ENCODE measurements around the gene ACSBG1. TPM values are rescaled to one million over a fixed set of nuclear protein-coding genes. Genes with fewer than 3 reads are reported as not detected.

Gene ACSBG1
- total and polyA plus RNA-seq, 4 donors, result 0.47 to 7.9 (median 2.5) TPM

GRCh38 chr15:78257681-78258080 is 23.3 kb upstream of the ACSBG1 start:
- no peaks in the 10 kb centered on the region for H3K27me3 ChIP-seq (ENCODE audit: control insufficient read depth in 3 of 3, insufficient read depth in 3 of 3, low read length in 2 of 3)
- no peak overlapping the region for H3K9ac ChIP-seq (ENCODE audit: insufficient read depth in 1 of 2, low read length in 2 of 2)

GRCh38 chr15:78256044-78256437 is 21.7 kb upstream of the ACSBG1 start:
- no peak for TF ChIP-seq CTCF (IDR thresholded peaks at IDR 0.05; ENCODE audit: control extremely low read depth, extremely low read depth)

More at GRCh38 chr15:78257681-78258080, 23.3 kb upstream of the ACSBG1 start:
- no peak for DNase-seq
- no peak for ATAC-seq (ENCODE audit: insufficient read depth, low FRiP score)
- WGBS, 2 donors, result 83% methylated on average over 3 of the region's 3 CpGs
- Histone ChIP-seq H3K4me1 (ENCODE audit: control insufficient read depth in 5 of 5, insufficient read depth in 5 of 5, low read length in 5 of 5) (no peaks in the 10 kb centered on the region), H3K9me3 (ENCODE audit: control insufficient read depth in 4 of 4, insufficient read depth in 3 of 4, low read length in 3 of 4) (no peaks in the 10 kb centered on the region), H3K27ac (ENCODE audit: low read depth in 1 of 2, low read length in 1 of 2) (no peak overlapping the region), H3K36me3 (ENCODE audit: control insufficient read depth in 4 of 4, insufficient read depth in 4 of 4, low read length in 4 of 4) (no peaks in the 10 kb centered on the region), H3K4me3 (no peak overlapping the region)
- TF ChIP-seq CTCF (IDR thresholded peaks at IDR 0.05; ENCODE audit: control extremely low read depth, extremely low read depth), result no peak

GRCh38 chr15:78255421-78256043 is 21.2 kb upstream of the ACSBG1 start:
- 95 to 96% methylated on average over 1 of the region's 1 CpG for WGBS, 2 donors

More at GRCh38 chr15:78256044-78256437, 21.7 kb upstream of the ACSBG1 start:
- no peak overlapping the region for H3K4me3 ChIP-seq
- no peaks in the 10 kb centered on the region for H3K27me3 ChIP-seq (ENCODE audit: control insufficient read depth in 3 of 3, insufficient read depth in 3 of 3, low read length in 2 of 3)
- H3K27ac ChIP-seq (ENCODE audit: low read depth in 1 of 2, low read length in 1 of 2), result no peak overlapping the region
- H3K9ac ChIP-seq (ENCODE audit: insufficient read depth in 1 of 2, low read length in 2 of 2), result no peak overlapping the region
- WGBS, 2 donors, result 88 to 93% methylated on average over 3 of the region's 3 CpGs
- no peaks in the 10 kb centered on the region for H3K9me3 ChIP-seq (ENCODE audit: control insufficient read depth in 4 of 4, insufficient read depth in 3 of 4, low read length in 3 of 4)
- DNase-seq (no peak), ATAC-seq (ENCODE audit: insufficient read depth, low FRiP score) (no peak)
- H3K4me1 ChIP-seq (ENCODE audit: control insufficient read depth in 5 of 5, insufficient read depth in 5 of 5, low read length in 5 of 5), result no peaks in the 10 kb centered on the region
- no peaks in the 10 kb centered on the region for H3K36me3 ChIP-seq (ENCODE audit: control insufficient read depth in 4 of 4, insufficient read depth in 4 of 4, low read length in 4 of 4)

More at GRCh38 chr15:78255421-78256043, 21.2 kb upstream of the ACSBG1 start:
- no peak overlapping the region for H3K9ac ChIP-seq (ENCODE audit: insufficient read depth in 1 of 2, low read length in 2 of 2)
- no peak overlapping the region for H3K4me3 ChIP-seq
- no peaks in the 10 kb centered on the region for H3K9me3 ChIP-seq (ENCODE audit: control insufficient read depth in 4 of 4, insufficient read depth in 3 of 4, low read length in 3 of 4)
- H3K36me3 ChIP-seq (ENCODE audit: control insufficient read depth in 4 of 4, insufficient read depth in 4 of 4, low read length in 4 of 4), result no peaks in the 10 kb centered on the region
- no peak overlapping the region for H3K27ac ChIP-seq (ENCODE audit: low read depth in 1 of 2, low read length in 1 of 2)
- DNase-seq (no peak), ATAC-seq (ENCODE audit: insufficient read depth, low FRiP score) (no peak)
- no peaks in the 10 kb centered on the region for H3K27me3 ChIP-seq (ENCODE audit: control insufficient read depth in 3 of 3, insufficient read depth in 3 of 3, low read length in 2 of 3)
- no peak for TF ChIP-seq CTCF (IDR thresholded peaks at IDR 0.05; ENCODE audit: control extremely low read depth, extremely low read depth)
- no peaks in the 10 kb centered on the region for H3K4me1 ChIP-seq (ENCODE audit: control insufficient read depth in 5 of 5, insufficient read depth in 5 of 5, low read length in 5 of 5)

Data from lung (tissue), 12 donors.